H9 (cell line): ENCODE measurements around the gene RAB24. TPM values are rescaled to one million over a fixed set of nuclear protein-coding genes. Genes with fewer than 3 reads are reported as not detected.
A peak's percentile ranks its signal among the peaks of the same experiment; 100 is the strongest.

Experiments used
- DNase-seq: peaks from one replicate; pipeline ENCODE4 v3.0.0-alpha.2; 2017
- H2AFZ ChIP-seq: one replicate; pipeline ENCODE4 v1.6.1; 2013; ENCODE audit warnings: mild to moderate bottlenecking, low read length, control low read depth, moderate library complexity
- H2AK5ac ChIP-seq: 2 replicates; pipeline ENCODE4 v1.6.1; 2013; ENCODE audit warnings: low read length, control low read depth, mixed read lengths; ENCODE audit not compliant: insufficient read length
- H2BK120ac ChIP-seq: one replicate; pipeline ENCODE4 v1.6.1; 2013; ENCODE audit warnings: low read depth, mild to moderate bottlenecking, low read length, control low read depth, inconsistent platforms; ENCODE audit not compliant: poor library complexity, severe bottlenecking
- H2BK12ac ChIP-seq: 2 replicates; pipeline ENCODE4 v1.6.1; 2013; ENCODE audit warnings: low read length, control low read depth, mixed read lengths, low read depth; ENCODE audit not compliant: insufficient read length
- H2BK15ac ChIP-seq: 2 replicates; pipeline ENCODE4 v1.6.1; 2013; ENCODE audit warnings: low read depth, low read length, control low read depth
- H2BK20ac ChIP-seq: one replicate; pipeline ENCODE4 v1.6.1; 2013; ENCODE audit warnings: low read depth, mild to moderate bottlenecking, low read length, control low read depth, inconsistent platforms; ENCODE audit not compliant: poor library complexity, severe bottlenecking
- H2BK5ac ChIP-seq: 2 replicates; pipeline ENCODE4 v1.6.1; 2013; ENCODE audit warnings: low read length, control low read depth, mixed read lengths; ENCODE audit not compliant: insufficient read length
- H3K14ac ChIP-seq: 2 replicates; pipeline ENCODE4 v1.6.1; 2013; ENCODE audit warnings: low read length, control low read depth; ENCODE audit not compliant: insufficient read depth
- H3K18ac ChIP-seq: 2 replicates; pipeline ENCODE4 v1.6.1; 2013; ENCODE audit warnings: low read depth, mild to moderate bottlenecking, mixed read lengths, low read length, control low read depth; ENCODE audit not compliant: insufficient read length
- H3K23ac ChIP-seq: 2 replicates; pipeline ENCODE4 v1.6.1; 2013; ENCODE audit warnings: low read length, control low read depth, mixed read lengths, low read depth; ENCODE audit not compliant: insufficient read length
- H3K23me2 ChIP-seq: 2 replicates; pipeline ENCODE4 v1.6.1; 2013; ENCODE audit warnings: low read depth, mild to moderate bottlenecking, mixed read lengths, low read length, control low read depth; ENCODE audit not compliant: insufficient read length, poor library complexity, severe bottlenecking
- H3K27ac ChIP-seq: 2 replicates; pipeline ENCODE4 v1.5.1; 2013; ENCODE audit warnings: low read length, control low read depth, mixed read lengths, low read depth; ENCODE audit not compliant: insufficient read length
- H3K27me3 ChIP-seq: 2 replicates; pipeline ENCODE4 v1.6.1; 2013; ENCODE audit warnings: low read length, control low read depth, inconsistent platforms; ENCODE audit not compliant: insufficient read depth
- H3K4ac ChIP-seq: 2 replicates; pipeline ENCODE4 v1.6.1; 2013; ENCODE audit warnings: low read depth, mild to moderate bottlenecking, control low read depth, inconsistent platforms, low read length, moderate library complexity
- H3K4me1 ChIP-seq: 2 replicates; pipeline ENCODE4 v1.6.1; 2013; ENCODE audit warnings: low read length, control low read depth, inconsistent platforms; ENCODE audit not compliant: insufficient read depth
- H3K4me2 ChIP-seq: 2 replicates; pipeline ENCODE4 v1.6.1; 2013; ENCODE audit warnings: low read length, control low read depth, mixed read lengths; ENCODE audit not compliant: insufficient read length, insufficient read depth
- H3K56ac ChIP-seq: 2 replicates; pipeline ENCODE4 v1.6.1; 2013; ENCODE audit warnings: low read depth, mild to moderate bottlenecking, mixed read lengths, low read length, control low read depth; ENCODE audit not compliant: insufficient read length
- H3K79me1 ChIP-seq: 2 replicates; pipeline ENCODE4 v1.6.1; 2013; ENCODE audit warnings: low read depth, mild to moderate bottlenecking, moderate library complexity, low read length, control low read depth, inconsistent platforms; ENCODE audit not compliant: insufficient read depth, poor library complexity, severe bottlenecking
- H3K79me2 ChIP-seq: 2 replicates; pipeline ENCODE4 v1.6.1; 2013; ENCODE audit warnings: low read length, control low read depth, inconsistent platforms; ENCODE audit not compliant: insufficient read depth
- H3K9ac ChIP-seq: 2 replicates; pipeline ENCODE4 v1.6.1; 2013; ENCODE audit warnings: low read length, control low read depth, mixed read lengths; ENCODE audit not compliant: insufficient read length; ENCODE audit errors: extremely low read depth
- H3K9me3 ChIP-seq: one replicate; pipeline ENCODE4 v1.6.1; 2013; ENCODE audit warnings: low read depth, low read length, inconsistent platforms; ENCODE audit not compliant: control insufficient read depth
- H3T11ph ChIP-seq: one replicate; pipeline ENCODE4 v1.6.1; 2013; ENCODE audit warnings: mild to moderate bottlenecking, low read length, control low read depth, inconsistent platforms
- H4K20me1 ChIP-seq: one replicate; pipeline ENCODE4 v1.6.1; 2013; ENCODE audit not compliant: control insufficient read depth, insufficient read length, insufficient read depth
- H4K5ac ChIP-seq: 2 replicates; pipeline ENCODE4 v1.6.1; 2013; ENCODE audit warnings: low read depth, mild to moderate bottlenecking, mixed read lengths, low read length, control low read depth; ENCODE audit not compliant: insufficient read length
- H4K8ac ChIP-seq: replicated peaks from 2 replicates; pipeline ENCODE4 v1.6.1; 2013; ENCODE audit warnings: low read length, control low read depth, mixed read lengths, low read depth; ENCODE audit not compliant: insufficient read length
- H4K91ac ChIP-seq: 2 replicates; pipeline ENCODE4 v1.6.1; 2013; ENCODE audit warnings: low read depth, mild to moderate bottlenecking, moderate library complexity, mixed read lengths, low read length, control low read depth; ENCODE audit not compliant: insufficient read length
- H3K27ac Mint-ChIP-seq, 3 experiments: 2 replicates in 2 of 3; 3 replicates in 1 of 3; pipeline ENCODE4 v1.8.0; 2020 to 2021; ENCODE audit warnings: mixed read lengths in 3 of 3, mild to moderate bottlenecking in 1 of 3, moderate library complexity in 1 of 3
- H3K27me3 Mint-ChIP-seq: 2 replicates; pipeline ENCODE4 v1.8.0; 2021; ENCODE audit warnings: low read depth, mild to moderate bottlenecking, moderate library complexity, mixed read lengths
- H3K36me3 Mint-ChIP-seq, 3 experiments: 2 replicates in 2 of 3; 3 replicates in 1 of 3; pipeline ENCODE4 v1.8.0; 2020 to 2021; ENCODE audit warnings: low read depth in 3 of 3, mixed read lengths in 3 of 3; ENCODE audit not compliant: insufficient read depth in 1 of 3
- H3K4me1 Mint-ChIP-seq, 2 experiments: 2 replicates each; pipeline ENCODE4 v1.8.0; 2020; ENCODE audit warnings: mixed read lengths in 2 of 2
- H3K4me3 Mint-ChIP-seq, 2 experiments: 2 replicates in 1 of 2; 3 replicates in 1 of 2; pipeline ENCODE4 v1.8.0; 2020 to 2021; ENCODE audit warnings: mild to moderate bottlenecking in 2 of 2, mixed read lengths in 2 of 2, moderate library complexity in 1 of 2
- H3K9me3 Mint-ChIP-seq, 2 experiments: 2 replicates in 1 of 2; 3 replicates in 1 of 2; pipeline ENCODE4 v1.8.0; 2020; ENCODE audit warnings: mild to moderate bottlenecking in 2 of 2, mixed read lengths in 2 of 2, moderate library complexity in 1 of 2
- CTCF ChIP-seq: fragments of 200-600 bp; sonication (generic); conservative IDR thresholded peaks from 3 replicates; pipeline ENCODE4 v1.8.0; 2021; ENCODE audit warnings: antibody characterized with exemption, mild to moderate bottlenecking
- WGBS: extraction: QIAGEN DNeasy Blood & Tissue Kit; methylation state at CpG from one replicate; pipeline ENCODE4 v1.1.7; 2013; ENCODE audit warnings: missing lambda C conversion rate, low lambda C conversion rate, mixed read lengths; ENCODE audit not compliant: insufficient read length; ENCODE audit errors: extremely low coverage; 5-methylcytosine and 5-hydroxymethylcytosine counted together
- total RNA-seq: library from RNA; stranded (reverse); gene quantifications from 2 replicates; pipeline ENCODE4 v1.2.1, GENCODE V29; 2021

Gene RAB24
- total RNA-seq, 1 experiment from 2014 or later, result 17.6 TPM

GRCh38 chr5:177312649-177313181 is 9.2 kb upstream of the RAB24 start:
- Histone ChIP-seq H3K9me3 (no peaks in the 10 kb centered on the region), H2BK5ac (no peak overlapping the region), H3T11ph (no peak overlapping the region), H3K79me1 (no peaks in the 10 kb centered on the region), H3K4ac (no peak overlapping the region), H2BK12ac (no peak overlapping the region), H3K23ac (no peak overlapping the region), H2BK20ac (no peak overlapping the region), H4K8ac (no peak overlapping the region), H3K18ac (peak overlapping the region; percentile 37), H3K56ac (no peak overlapping the region), H2BK120ac (no peak overlapping the region), H3K9ac (peak overlapping the region; percentile 50), H3K4me1 (no peaks in the 10 kb centered on the region), H3K27me3 (no peaks in the 10 kb centered on the region), H2BK15ac (no peak overlapping the region), H4K5ac (no peak overlapping the region), H3K79me2 (no peaks in the 10 kb centered on the region), H2AK5ac (no peak overlapping the region), H3K23me2 (peaks cover 14% of the 10 kb centered on the region), H3K4me2 (peak overlapping the region; percentile 88), H4K20me1 (no peaks in the 10 kb centered on the region), H2AFZ (no peak overlapping the region), H4K91ac (no peak overlapping the region), H3K27ac (no peak overlapping the region), H3K14ac (peak overlapping the region; percentile 10)
- Mint-ChIP-seq H3K27ac (peak overlapping the region in 2 of 3 experiments; percentile 18 to 79; a peak in 3 of 7 replicates), H3K27me3 (no peaks in the 10 kb centered on the region; the same call in 1 of the 2 replicates), H3K4me1 (peaks cover 14 to 20% of the 10 kb centered on the region in 2 experiments), H3K4me3 (peak overlapping the region; percentile 76 to 83), H3K9me3 (no peaks in the 10 kb centered on the region), H3K36me3 (peaks cover 0 to 5% (median 0%) of the 10 kb centered on the region in 3 experiments; a peak in 1 of 7 replicates)
- TF ChIP-seq CTCF, result peak; percentile 21; the same call in 1 of the 3 replicates
- no CpG with 5 or more reads among the region's 19 CpGs for WGBS
- peak; percentile 84 for DNase-seq
